Mucosa of descending colon (tissue), 3 donors: Measurements from ENCODE around the gene NOXRED1. TPM values are rescaled to one million over a fixed set of nuclear protein-coding genes. Genes with fewer than 3 reads are reported as not detected.

Experiments
- ATAC-seq: fragments of 200-7000 bp; cut with Tn5 transposase; one replicate; pipeline ENCODE4 v1.9.1; 2020; ENCODE audit warnings: mild to moderate bottlenecking, moderate library complexity
- DNase-seq, 3 donors: peaks; one replicate each; pipeline ENCODE4 v3.0.0-alpha.2; 2020
- H3K36me3 ChIP-seq: fragments of 200-600 bp; one replicate; pipeline ENCODE4 v1.8.0; 2021; ENCODE audit warnings: low read depth, mild to moderate bottlenecking
- H3K4me1 ChIP-seq: fragments of 200-600 bp; one replicate; pipeline ENCODE4 v1.8.0; 2021; ENCODE audit warnings: low read depth, mild to moderate bottlenecking
- H3K4me3 ChIP-seq: fragments of 200-600 bp; one replicate; pipeline ENCODE4 v1.8.0; 2021; ENCODE audit warnings: mild to moderate bottlenecking
- H3K9me3 ChIP-seq: fragments of 200-600 bp; one replicate; pipeline ENCODE4 v1.8.0; 2021; ENCODE audit warnings: mild to moderate bottlenecking
- intact Hi-C, 2 donors: fragments of 100-400 bp; cut with DNase I in 1 of 2; cut with micrococcal nuclease in 1 of 2; formaldehyde crosslinking; loops; one replicate each; pipeline versions ENCODE4 v1.11.0 to v1.11.1; 2022; cut with DNase I, micrococcal nuclease
- long read RNA-seq, 2 donors: library from polyadenylated mRNA; unstranded; transcript quantifications; one replicate each; pipeline ENCODE4 v2.0.0, GENCODE V29; 2019 to 2021
- total RNA-seq, 3 donors: library from RNA; stranded (reverse); fragmentation: NEBNext Ultra II Directional in 2 of 3; extraction: Animal tissue kit (Norgen Biotek cat#: 25700) in 2 of 3; gene quantifications; one replicate each; pipeline versions ENCODE4 v1.2.1 to v1.2.4, GENCODE V29; 2021 to 2023
- TF ChIP-seq, protein P1 (sequence below): fragments of 200-600 bp; IDR thresholded peaks from one replicate; pipeline ENCODE4 v1.8.0; 2022; ENCODE audit warnings: antibody characterized with exemption, mild to moderate bottlenecking
- donor health status: DM: no; HTN: no; CAD: no; lungs with moderate emphysema.
- donor health status: DM: no; HTN: no; CAD: no.
- donor health status: DM: no; HTN: yes; CAD: no.

Gene NOXRED1, protein sequence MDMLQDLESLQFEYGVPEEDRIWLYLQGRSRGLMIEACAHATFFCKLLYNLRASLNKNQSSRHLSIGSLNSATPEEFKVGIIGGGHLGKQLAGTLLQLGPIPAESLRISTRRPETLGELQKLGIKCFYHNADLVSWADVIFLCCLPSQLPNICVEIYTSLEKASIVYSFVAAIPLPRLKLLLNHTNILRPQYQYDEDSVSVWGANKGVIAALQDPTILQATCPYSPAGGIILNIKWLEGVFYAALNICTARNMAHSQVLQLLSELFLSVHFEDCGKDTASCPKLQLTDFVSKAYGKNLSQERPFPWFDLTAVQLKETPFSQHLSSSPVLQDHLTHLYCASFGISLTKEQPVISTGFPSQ
- total RNA-seq = 1 to 10 TPM in 1 of 3 donors, under 1 TPM in 2; 0.82 to 1.1 (median 0.82) TPM
- long read RNA-seq, donor 1 = 0 reads
- long read RNA-seq, donor 2 = 0 reads

DNA sequence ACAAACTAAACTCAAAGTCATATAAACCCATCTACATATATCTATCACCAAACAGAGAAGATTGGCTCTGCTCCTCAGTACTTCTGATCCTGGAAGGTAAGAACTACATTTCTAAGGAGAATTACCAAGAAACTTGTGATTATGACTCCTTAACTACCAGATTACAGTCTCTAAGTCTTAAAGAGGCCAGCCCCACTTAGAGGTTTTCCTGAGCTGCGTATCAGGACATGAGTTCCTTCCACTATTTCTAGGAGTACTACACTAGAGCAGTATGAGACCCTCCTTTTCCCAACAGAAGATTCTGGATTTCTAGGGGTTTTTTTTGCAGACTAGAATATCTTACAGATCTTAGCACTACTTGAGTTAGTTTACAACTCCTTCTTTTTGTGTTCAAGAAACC is at the start of gene NOXRED1:
Gene NOXRED1, minus strand, starts transcription at position 101 of the 400 bp plus-strand sequence. CDS start 634 bp downstream, outside the sequence.
- no peaks in the 10 kb centered on the region for H3K4me1 ChIP-seq
- H3K36me3 ChIP-seq = peaks cover 3% of the 10 kb centered on the region
- no peak within 1 kb of the TSS for H3K4me3 ChIP-seq
- intact Hi-C loops = no loop called here
- no peak for ATAC-seq
- TF ChIP-seq, protein P1, sequence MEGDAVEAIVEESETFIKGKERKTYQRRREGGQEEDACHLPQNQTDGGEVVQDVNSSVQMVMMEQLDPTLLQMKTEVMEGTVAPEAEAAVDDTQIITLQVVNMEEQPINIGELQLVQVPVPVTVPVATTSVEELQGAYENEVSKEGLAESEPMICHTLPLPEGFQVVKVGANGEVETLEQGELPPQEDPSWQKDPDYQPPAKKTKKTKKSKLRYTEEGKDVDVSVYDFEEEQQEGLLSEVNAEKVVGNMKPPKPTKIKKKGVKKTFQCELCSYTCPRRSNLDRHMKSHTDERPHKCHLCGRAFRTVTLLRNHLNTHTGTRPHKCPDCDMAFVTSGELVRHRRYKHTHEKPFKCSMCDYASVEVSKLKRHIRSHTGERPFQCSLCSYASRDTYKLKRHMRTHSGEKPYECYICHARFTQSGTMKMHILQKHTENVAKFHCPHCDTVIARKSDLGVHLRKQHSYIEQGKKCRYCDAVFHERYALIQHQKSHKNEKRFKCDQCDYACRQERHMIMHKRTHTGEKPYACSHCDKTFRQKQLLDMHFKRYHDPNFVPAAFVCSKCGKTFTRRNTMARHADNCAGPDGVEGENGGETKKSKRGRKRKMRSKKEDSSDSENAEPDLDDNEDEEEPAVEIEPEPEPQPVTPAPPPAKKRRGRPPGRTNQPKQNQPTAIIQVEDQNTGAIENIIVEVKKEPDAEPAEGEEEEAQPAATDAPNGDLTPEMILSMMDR = no peak
- DNase-seq = no peak
- H3K9me3 ChIP-seq = peaks cover 15% of the 10 kb centered on the region

DNA sequence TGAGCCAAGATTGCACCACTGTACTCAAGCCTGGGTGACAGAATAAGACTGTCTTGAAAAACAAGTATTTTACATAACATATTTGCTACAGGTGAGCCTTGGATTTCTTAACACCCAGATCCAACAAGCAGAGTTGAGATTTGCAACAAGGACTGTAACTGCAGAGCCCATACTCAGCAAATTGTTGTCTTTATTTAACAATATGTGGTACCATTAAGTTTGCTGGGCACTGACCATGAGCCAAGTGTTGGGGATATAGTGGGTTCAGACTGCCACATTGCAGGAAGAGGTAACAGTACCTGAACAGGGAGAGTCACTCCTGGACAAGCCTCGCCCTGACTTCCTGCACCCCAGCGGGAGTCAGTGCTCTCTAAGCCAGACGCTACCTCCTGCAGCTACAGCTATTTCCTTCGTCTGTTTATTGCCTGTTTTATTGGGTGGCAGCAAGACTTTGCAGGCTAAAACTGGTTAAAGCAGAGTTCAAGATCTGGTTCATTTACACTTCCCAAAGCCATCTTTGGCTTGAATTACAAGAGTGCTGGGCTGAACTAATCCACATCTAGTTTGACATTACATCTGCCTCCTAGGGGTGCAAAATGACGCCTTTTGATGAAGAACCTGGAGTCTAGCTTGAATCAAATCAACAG is 47.0 kb upstream of the NOXRED1 start:
- TF ChIP-seq, protein P1 = no peak
- DNase-seq (peak; percentile 71 to 75 (median 72)), ATAC-seq (peak; percentile 98)
- peaks cover 23% of the 10 kb centered on the region for H3K36me3 ChIP-seq
- no peaks in the 10 kb centered on the region for H3K9me3 ChIP-seq
- H3K4me1 ChIP-seq = peaks cover 9% of the 10 kb centered on the region
- no peak overlapping the region for H3K4me3 ChIP-seq
- intact Hi-C loops = no loop called here

GRCh38 chr14:77469539-77469938 is 46.2 kb upstream of the NOXRED1 start:
- no peak overlapping the region for H3K4me3 ChIP-seq
- peaks cover 9% of the 10 kb centered on the region for H3K4me1 ChIP-seq
- H3K36me3 ChIP-seq = peaks cover 23% of the 10 kb centered on the region
- H3K9me3 ChIP-seq = no peaks in the 10 kb centered on the region
- TF ChIP-seq, protein P1 = no peak
- intact Hi-C loops = no loop called here
- no peak for ATAC-seq
- no peak for DNase-seq

DNA sequence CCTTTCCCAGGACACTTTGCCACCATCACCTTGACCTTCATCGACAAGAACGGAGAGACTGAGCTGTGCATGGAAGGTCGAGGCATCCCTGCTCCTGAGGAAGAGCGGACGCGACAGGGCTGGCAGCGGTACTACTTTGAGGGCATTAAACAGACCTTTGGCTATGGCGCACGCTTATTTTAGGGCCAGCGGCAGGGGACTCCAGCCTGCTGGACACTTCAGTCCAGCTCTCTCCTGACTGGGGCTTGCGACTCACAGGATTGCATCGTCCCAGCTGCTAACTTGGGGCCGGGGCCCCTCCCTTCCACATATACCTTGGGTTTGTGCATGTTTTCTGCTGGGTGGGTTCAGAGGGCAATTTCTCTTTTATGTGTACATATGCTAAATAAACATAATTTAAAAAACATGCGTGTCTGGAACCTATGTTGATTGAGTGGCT is 45.8 kb upstream of the NOXRED1 start:
- Histone ChIP-seq H3K4me1 (peaks cover 9% of the 10 kb centered on the region), H3K9me3 (no peaks in the 10 kb centered on the region), H3K4me3 (no peak overlapping the region), H3K36me3 (peaks cover 23% of the 10 kb centered on the region)
- TF ChIP-seq, protein P1 = no peak
- intact Hi-C loops = no loop called here
- ATAC-seq = peak; percentile 3
- peak in 1 of 3 donors; percentile 14 for DNase-seq

DNA sequence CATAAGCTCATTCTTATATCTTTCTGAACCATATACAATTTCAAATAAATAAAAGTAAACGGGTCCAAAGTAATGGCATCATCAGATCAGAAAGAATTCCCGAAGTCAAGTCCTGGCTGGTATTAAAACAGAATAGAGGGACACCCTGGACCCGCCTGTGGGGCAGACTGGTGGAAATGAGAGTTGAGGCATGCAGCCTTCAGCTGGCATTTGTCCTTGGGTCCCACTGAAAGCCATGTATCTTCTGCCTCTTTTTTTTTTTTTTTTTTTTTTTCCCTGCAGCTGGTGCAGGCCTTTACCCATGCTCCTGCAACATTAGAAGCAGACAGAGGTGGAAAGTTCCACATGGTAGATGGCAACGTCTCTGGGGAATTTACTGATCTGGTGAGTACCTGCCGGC is 44.5 kb upstream of the NOXRED1 start:
- DNase-seq = no peak
- Histone ChIP-seq H3K4me3 (no peak overlapping the region), H3K36me3 (peaks cover 24% of the 10 kb centered on the region), H3K4me1 (peaks cover 9% of the 10 kb centered on the region), H3K9me3 (no peaks in the 10 kb centered on the region)
- TF ChIP-seq, protein P1 = no peak
- intact Hi-C loops = no loop called here
- no peak for ATAC-seq
